GM12878 (cell line): ENCODE results near the gene ECSIT. TPM values are rescaled to one million over a fixed set of nuclear protein-coding genes. Genes with fewer than 3 reads are reported as not detected.
A peak's percentile ranks its signal among the peaks of the same experiment; 100 is the strongest.

Experiments used
- ATF7 ChIP-seq: fragments of 450-650 bp; IDR thresholded peaks from 2 replicates; pipeline ENCODE4 v1.6.1; 2016; ENCODE audit warnings: low read depth, mild to moderate bottlenecking
- ETV6 ChIP-seq, 2 experiments: fragments of 450-650 bp in 1 of 2; IDR thresholded peaks in 1 of 2; conservative IDR thresholded peaks in 1 of 2; 2 replicates each; pipeline ENCODE4 v1.6.1; 2014; ENCODE audit warnings: antibody characterized with exemption in 1 of 2, borderline replicate concordance in 1 of 2, low read depth in 1 of 2, mild to moderate bottlenecking in 1 of 2, moderate library complexity in 1 of 2
- IKZF2 ChIP-seq, 2 experiments: fragments of 450-650 bp; IDR thresholded peaks; 2 replicates each; pipeline ENCODE4 v1.6.1; 2017; ENCODE audit warnings: mild to moderate bottlenecking in 2 of 2, moderate library complexity in 2 of 2
- MTA2 ChIP-seq: fragments of 450-650 bp; IDR thresholded peaks from 2 replicates; pipeline ENCODE4 v1.6.1; 2016; ENCODE audit warnings: low read depth, mild to moderate bottlenecking, moderate library complexity
- NFXL1 ChIP-seq: fragments of 450-650 bp; IDR thresholded peaks from 2 replicates; pipeline ENCODE4 v1.6.1; 2017; ENCODE audit warnings: antibody characterized with exemption, mild to moderate bottlenecking, borderline replicate concordance
- NR2C1 ChIP-seq: fragments of 450-650 bp; IDR thresholded peaks from 2 replicates; pipeline ENCODE4 v1.6.1; 2017; ENCODE audit warnings: antibody characterized with exemption, mild to moderate bottlenecking, moderate library complexity
- NR2C2 ChIP-seq: IDR thresholded peaks from 2 replicates; pipeline ENCODE4 v1.6.1; 2011; ENCODE audit warnings: borderline replicate concordance, low read depth; ENCODE audit not compliant: control insufficient read depth, insufficient read length
- POLR2AphosphoS5 ChIP-seq: IDR thresholded peaks from 2 replicates; pipeline ENCODE4 v1.6.1; 2011; ENCODE audit warnings: mild to moderate bottlenecking, low read length, inconsistent platforms
- SIX5 ChIP-seq: IDR thresholded peaks from 2 replicates; pipeline ENCODE4 v1.6.1; 2011; ENCODE audit warnings: mild to moderate bottlenecking, low read depth, low read length, moderate library complexity; ENCODE audit not compliant: severe bottlenecking
- SMARCA5 ChIP-seq: fragments of 450-650 bp; IDR thresholded peaks from 2 replicates; pipeline ENCODE4 v1.6.1; 2017; ENCODE audit warnings: mild to moderate bottlenecking
- SP1 ChIP-seq: IDR thresholded peaks from one replicate; pipeline ENCODE4 v1.6.1; 2011; ENCODE audit warnings: low read depth, low read length
- SUPT20H ChIP-seq: IDR thresholded peaks from 2 replicates; pipeline ENCODE4 v1.6.1; 2011; ENCODE audit warnings: low read depth, mild to moderate bottlenecking, low read length, moderate library complexity, borderline replicate concordance; ENCODE audit not compliant: control insufficient read depth
- SUZ12 ChIP-seq: fragments of 200-600 bp; sonication (generic); IDR thresholded peaks from one replicate; pipeline ENCODE4 v1.6.1; 2018; ENCODE audit warnings: antibody characterized with exemption, mild to moderate bottlenecking; ENCODE audit not compliant: unreplicated experiment
- TAF1 ChIP-seq: IDR thresholded peaks from 2 replicates; pipeline ENCODE4 v1.6.1; 2011; ENCODE audit warnings: mild to moderate bottlenecking, low read depth, low read length, borderline replicate concordance
- TCF12 ChIP-seq: IDR thresholded peaks from 2 replicates; pipeline ENCODE4 v1.6.1; 2011; ENCODE audit warnings: low read depth, mild to moderate bottlenecking, low read length
- YBX1 ChIP-seq: fragments of 450-650 bp; IDR thresholded peaks from 2 replicates; pipeline ENCODE4 v1.6.1; 2016; ENCODE audit warnings: antibody characterized with exemption
- YY1 ChIP-seq: IDR thresholded peaks from 2 replicates; pipeline ENCODE4 v1.6.1; 2011; ENCODE audit warnings: low read depth, mild to moderate bottlenecking, low read length
- polyA plus RNA-seq, 11 experiments: library from polyadenylated mRNA; depleted of rRNA in 4 of 11; unstranded in 6 of 11; stranded (reverse) in 5 of 11; fragments of >200 nt; fragmentation: Nextera tagmentation in 4 of 11; fragmentation: Illumina TruSeq in 1 of 11; extraction: Ambion mirVana in 4 of 11; extraction: Trizol in 1 of 11; gene quantifications; 1 replicate in 1 of 11; 2 replicates in 10 of 11; pipeline versions ENCODE4 v1.2.1 to v1.2.3, GENCODE V29; 2011 to 2016; ENCODE audit warnings: inconsistent platforms in 2 of 11, missing spikeins in 2 of 11, low read depth in 1 of 11
- total RNA-seq, 4 experiments: library from RNA; depleted of rRNA in 3 of 4; stranded (reverse); fragments of >200 nt in 3 of 4; fragmentation: Illumina TruSeq in 1 of 4; extraction: Trizol in 1 of 4; gene quantifications; 2 replicates each; pipeline versions ENCODE4 v1.2.1 to v1.2.3, GENCODE V29; 2013 to 2021
- TF ChIP-seq, protein P1 (sequence below): fragments of 450-650 bp; IDR thresholded peaks from 2 replicates; pipeline ENCODE4 v1.6.1; 2017; ENCODE audit warnings: mild to moderate bottlenecking, moderate library complexity
- TF ChIP-seq, protein P2 (sequence below): fragments of 450-650 bp; IDR thresholded peaks from 2 replicates; pipeline ENCODE4 v1.6.1; 2017; ENCODE audit warnings: mild to moderate bottlenecking
- TF ChIP-seq, protein P3 (sequence below): fragments of 450-650 bp; IDR thresholded peaks from 2 replicates; pipeline ENCODE4 v1.6.1; 2016; ENCODE audit warnings: mild to moderate bottlenecking

Gene ECSIT
- total and polyA plus RNA-seq, 10 of the 15 experiments (the other 5 are each of a cell fraction or from before 2014, with no cell fraction given) = 1.0 to 59.6 (median 41.3) TPM

DNA sequence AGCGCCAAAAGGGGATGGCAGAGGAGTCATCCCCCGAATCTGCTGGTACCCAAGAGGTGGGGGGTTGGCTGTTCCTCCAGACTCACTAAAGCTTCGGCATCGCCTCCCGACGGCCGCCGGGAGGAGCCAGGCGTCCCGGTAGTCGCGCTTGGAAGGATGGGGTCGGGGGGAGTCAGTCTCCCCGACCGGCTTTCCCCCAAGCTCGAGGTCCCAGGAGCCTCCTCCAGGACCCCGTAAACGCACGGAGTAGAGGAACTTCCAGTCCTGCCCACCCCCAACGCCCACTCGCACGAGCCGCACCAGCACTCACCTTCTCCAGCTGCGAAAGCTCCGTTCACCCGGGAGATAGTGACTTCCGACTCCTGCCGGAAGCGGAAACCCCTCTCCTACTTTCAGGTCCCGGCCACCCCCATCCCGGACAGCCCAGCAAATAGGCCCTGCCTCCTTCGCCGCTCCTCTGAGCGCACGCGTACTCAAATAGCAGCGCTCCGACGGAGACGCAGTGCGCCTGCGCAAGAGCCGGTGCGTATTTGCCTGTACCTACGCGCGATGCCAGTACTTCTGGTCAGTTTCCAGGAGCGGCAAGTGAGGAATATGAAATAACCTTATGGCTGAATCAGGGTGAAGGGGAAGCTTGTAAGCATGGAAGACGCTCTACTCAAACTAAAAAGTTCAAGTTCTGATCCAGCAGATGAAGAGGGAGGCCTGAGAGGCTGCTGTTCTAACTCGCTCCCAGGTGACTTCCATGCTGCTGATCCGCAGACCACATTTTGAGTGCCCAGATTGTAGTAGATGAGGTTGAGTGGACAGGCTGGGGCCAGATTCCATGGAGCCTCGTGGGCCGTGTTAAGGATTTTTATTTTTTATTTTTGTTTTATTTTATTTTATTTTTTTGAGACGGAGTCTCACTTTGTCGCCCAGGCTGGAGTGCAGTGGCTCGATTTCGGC lies 30.2 kb upstream of the ECSIT start, which contains the start of gene ELOF1 (continued):
- TF ChIP-seq, protein P1, sequence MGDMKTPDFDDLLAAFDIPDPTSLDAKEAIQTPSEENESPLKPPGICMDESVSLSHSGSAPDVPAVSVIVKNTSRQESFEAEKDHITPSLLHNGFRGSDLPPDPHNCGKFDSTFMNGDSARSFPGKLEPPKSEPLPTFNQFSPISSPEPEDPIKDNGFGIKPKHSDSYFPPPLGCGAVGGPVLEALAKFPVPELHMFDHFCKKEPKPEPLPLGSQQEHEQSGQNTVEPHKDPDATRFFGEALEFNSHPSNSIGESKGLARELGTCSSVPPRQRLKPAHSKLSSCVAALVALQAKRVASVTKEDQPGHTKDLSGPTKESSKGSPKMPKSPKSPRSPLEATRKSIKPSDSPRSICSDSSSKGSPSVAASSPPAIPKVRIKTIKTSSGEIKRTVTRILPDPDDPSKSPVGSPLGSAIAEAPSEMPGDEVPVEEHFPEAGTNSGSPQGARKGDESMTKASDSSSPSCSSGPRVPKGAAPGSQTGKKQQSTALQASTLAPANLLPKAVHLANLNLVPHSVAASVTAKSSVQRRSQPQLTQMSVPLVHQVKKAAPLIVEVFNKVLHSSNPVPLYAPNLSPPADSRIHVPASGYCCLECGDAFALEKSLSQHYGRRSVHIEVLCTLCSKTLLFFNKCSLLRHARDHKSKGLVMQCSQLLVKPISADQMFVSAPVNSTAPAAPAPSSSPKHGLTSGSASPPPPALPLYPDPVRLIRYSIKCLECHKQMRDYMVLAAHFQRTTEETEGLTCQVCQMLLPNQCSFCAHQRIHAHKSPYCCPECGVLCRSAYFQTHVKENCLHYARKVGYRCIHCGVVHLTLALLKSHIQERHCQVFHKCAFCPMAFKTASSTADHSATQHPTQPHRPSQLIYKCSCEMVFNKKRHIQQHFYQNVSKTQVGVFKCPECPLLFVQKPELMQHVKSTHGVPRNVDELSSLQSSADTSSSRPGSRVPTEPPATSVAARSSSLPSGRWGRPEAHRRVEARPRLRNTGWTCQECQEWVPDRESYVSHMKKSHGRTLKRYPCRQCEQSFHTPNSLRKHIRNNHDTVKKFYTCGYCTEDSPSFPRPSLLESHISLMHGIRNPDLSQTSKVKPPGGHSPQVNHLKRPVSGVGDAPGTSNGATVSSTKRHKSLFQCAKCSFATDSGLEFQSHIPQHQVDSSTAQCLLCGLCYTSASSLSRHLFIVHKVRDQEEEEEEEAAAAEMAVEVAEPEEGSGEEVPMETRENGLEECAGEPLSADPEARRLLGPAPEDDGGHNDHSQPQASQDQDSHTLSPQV = no peak
- TF ChIP-seq, protein P2, sequence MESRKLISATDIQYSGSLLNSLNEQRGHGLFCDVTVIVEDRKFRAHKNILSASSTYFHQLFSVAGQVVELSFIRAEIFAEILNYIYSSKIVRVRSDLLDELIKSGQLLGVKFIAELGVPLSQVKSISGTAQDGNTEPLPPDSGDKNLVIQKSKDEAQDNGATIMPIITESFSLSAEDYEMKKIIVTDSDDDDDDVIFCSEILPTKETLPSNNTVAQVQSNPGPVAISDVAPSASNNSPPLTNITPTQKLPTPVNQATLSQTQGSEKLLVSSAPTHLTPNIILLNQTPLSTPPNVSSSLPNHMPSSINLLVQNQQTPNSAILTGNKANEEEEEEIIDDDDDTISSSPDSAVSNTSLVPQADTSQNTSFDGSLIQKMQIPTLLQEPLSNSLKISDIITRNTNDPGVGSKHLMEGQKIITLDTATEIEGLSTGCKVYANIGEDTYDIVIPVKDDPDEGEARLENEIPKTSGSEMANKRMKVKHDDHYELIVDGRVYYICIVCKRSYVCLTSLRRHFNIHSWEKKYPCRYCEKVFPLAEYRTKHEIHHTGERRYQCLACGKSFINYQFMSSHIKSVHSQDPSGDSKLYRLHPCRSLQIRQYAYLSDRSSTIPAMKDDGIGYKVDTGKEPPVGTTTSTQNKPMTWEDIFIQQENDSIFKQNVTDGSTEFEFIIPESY = no peak
- TF ChIP-seq IKZF2 (IDR thresholded peaks at IDR 0.05) = peak; percentile 27 to 29; a peak in 2 of 4 replicates
- peak in 1 of 2 experiments; percentile 90; a peak in 2 of 4 replicates for TF ChIP-seq ETV6 (conservative IDR thresholded peaks at IDR 0.05 in 1 of 2, IDR thresholded peaks at IDR 0.05 in 1 of 2; ENCODE audit: borderline replicate concordance in 1 of 2, low read depth in 1 of 2)
- TF ChIP-seq, protein P3, sequence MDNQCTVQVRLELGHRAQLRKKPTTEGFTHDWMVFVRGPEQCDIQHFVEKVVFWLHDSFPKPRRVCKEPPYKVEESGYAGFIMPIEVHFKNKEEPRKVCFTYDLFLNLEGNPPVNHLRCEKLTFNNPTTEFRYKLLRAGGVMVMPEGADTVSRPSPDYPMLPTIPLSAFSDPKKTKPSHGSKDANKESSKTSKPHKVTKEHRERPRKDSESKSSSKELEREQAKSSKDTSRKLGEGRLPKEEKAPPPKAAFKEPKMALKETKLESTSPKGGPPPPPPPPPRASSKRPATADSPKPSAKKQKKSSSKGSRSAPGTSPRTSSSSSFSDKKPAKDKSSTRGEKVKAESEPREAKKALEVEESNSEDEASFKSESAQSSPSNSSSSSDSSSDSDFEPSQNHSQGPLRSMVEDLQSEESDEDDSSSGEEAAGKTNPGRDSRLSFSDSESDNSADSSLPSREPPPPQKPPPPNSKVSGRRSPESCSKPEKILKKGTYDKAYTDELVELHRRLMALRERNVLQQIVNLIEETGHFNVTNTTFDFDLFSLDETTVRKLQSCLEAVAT = no peak; the same call in 1 of the 2 replicates
- no peak for TF ChIP-seq YBX1
- TF ChIP-seq YY1 = peak; percentile 54; the same call in 1 of the 2 replicates
- no peak for TF ChIP-seq SUPT20H
- TF ChIP-seq ATF7 = no peak
- no peak for TF ChIP-seq SIX5
- TF ChIP-seq TAF1 = peak; percentile 60; the same call in 1 of the 2 replicates
- no peak for TF ChIP-seq SUZ12
- no peak for TF ChIP-seq NR2C1
- no peak for TF ChIP-seq NR2C2
- no peak for TF ChIP-seq MTA2
- peak; percentile 6 for TF ChIP-seq SP1
- peak; percentile 83 for TF ChIP-seq POLR2AphosphoS5
- no peak for TF ChIP-seq SMARCA5
- TF ChIP-seq TCF12 = peak; percentile 74
- no peak for TF ChIP-seq NFXL1
